Measurements from ENCODE around the gene DNAAF9.

DNAAF9 gene

GRCh38 chr20:3446779-3447178 is 39.3 kb upstream of the DNAAF9 start:
- H3K4me3 ChIP-seq (ENCODE audit: low read depth, low read length), result no peak overlapping the region
- no peak for DNase-seq (ENCODE audit: low read depth)
- no peak for TF ChIP-seq CTCF (IDR thresholded peaks at IDR 0.05; ENCODE audit: insufficient read depth, low read depth, low read length, missing control alignments)

- TF ChIP-seq CTCF (IDR thresholded peaks at IDR 0.05; ENCODE audit: insufficient read depth, low read depth, low read length, missing control alignments), result no peak
- no peak for DNase-seq (ENCODE audit: low read depth)
- no peak overlapping the region for H3K4me3 ChIP-seq (ENCODE audit: low read depth, low read length)
Measured at GRCh38 chr20:3436864-3437574, 29.6 kb upstream of the DNAAF9 start.

- no peak overlapping the region for H3K4me3 ChIP-seq (ENCODE audit: low read depth, low read length)
- no peak for DNase-seq (ENCODE audit: low read depth)
- no peak for TF ChIP-seq CTCF (IDR thresholded peaks at IDR 0.05; ENCODE audit: insufficient read depth, low read depth, low read length, missing control alignments)
Measured at GRCh38 chr20:3434232-3434631, 26.8 kb upstream of the DNAAF9 start.

- no peak overlapping the region for H3K4me3 ChIP-seq (ENCODE audit: low read depth, low read length)
- no peak for DNase-seq (ENCODE audit: low read depth)
- TF ChIP-seq CTCF (IDR thresholded peaks at IDR 0.05; ENCODE audit: insufficient read depth, low read depth, low read length, missing control alignments), result no peak
Measured at GRCh38 chr20:3433744-3434143, 26.3 kb upstream of the DNAAF9 start.

- DNase-seq (ENCODE audit: low read depth), result no peak
- no peak overlapping the region for H3K4me3 ChIP-seq (ENCODE audit: low read depth, low read length)
- TF ChIP-seq CTCF (IDR thresholded peaks at IDR 0.05; ENCODE audit: insufficient read depth, low read depth, low read length, missing control alignments), result no peak
Measured at GRCh38 chr20:3432844-3433243, 25.4 kb upstream of the DNAAF9 start.

- TF ChIP-seq CTCF (IDR thresholded peaks at IDR 0.05; ENCODE audit: insufficient read depth, low read depth, low read length, missing control alignments), result no peak
- DNase-seq (ENCODE audit: low read depth), result no peak
- no peak overlapping the region for H3K4me3 ChIP-seq (ENCODE audit: low read depth, low read length)
Measured at GRCh38 chr20:3431109-3431508, 23.6 kb upstream of the DNAAF9 start.
